HepG2 (cell line): ENCODE measurements around the gene P2RY11. TPM values are rescaled to one million over a fixed set of nuclear protein-coding genes. Genes with fewer than 3 reads are reported as not detected.
A peak's percentile ranks its signal among the peaks of the same experiment; 100 is the strongest.

Experiments
- AGO2 ChIP-seq: fragments of 200-400 bp; formaldehyde crosslinking; optimal IDR thresholded peaks from 2 replicates; pipeline ENCODE3; 2017; ENCODE audit warnings: mild to moderate bottlenecking, low read depth, low read length, moderate library complexity
- ASH2L ChIP-seq: fragments of 300-600, 200-600 bp; sonication (generic); IDR thresholded peaks from 2 replicates; pipeline ENCODE4 v1.7.0; 2017; ENCODE audit warnings: low read depth, mild to moderate bottlenecking, moderate library complexity, mixed read lengths, low read length; ENCODE audit not compliant: insufficient read length
- ERF ChIP-seq: IDR thresholded peaks from 2 replicates; pipeline ENCODE4 v1.6.1; 2018; ENCODE audit warnings: missing biosample characterization, missing genetic modification reagents
- FLYWCH1 ChIP-seq: sonication (generic); formaldehyde crosslinking; IDR thresholded peaks from 2 replicates; pipeline ENCODE4 v1.8.1; 2023; ENCODE audit warnings: mild to moderate bottlenecking, missing genetic modification reagents
- HNF4G ChIP-seq, 2 experiments: sonication (generic) in 1 of 2; formaldehyde crosslinking in 1 of 2; IDR thresholded peaks; 2 replicates each; pipeline versions ENCODE4 v1.4.0 to v1.6.1; 2011 to 2020; ENCODE audit warnings: borderline replicate concordance in 2 of 2, low read depth in 2 of 2, mild to moderate bottlenecking in 2 of 2, low read length in 1 of 2, missing genetic modification reagents in 1 of 2, moderate library complexity in 1 of 2
- HNRNPK ChIP-seq: fragments of 200-400 bp; formaldehyde crosslinking; IDR thresholded peaks from 2 replicates; pipeline ENCODE4 v1.6.1; 2018; ENCODE audit warnings: low read length, low read depth, moderate library complexity, mild to moderate bottlenecking; ENCODE audit not compliant: poor library complexity, severe bottlenecking
- KDM1A ChIP-seq: IDR thresholded peaks from 2 replicates; pipeline ENCODE4 v1.6.1; 2016; ENCODE audit warnings: missing compliant biosample characterization
- KDM2A ChIP-seq: sonication (generic); formaldehyde crosslinking; IDR thresholded peaks from 2 replicates; pipeline ENCODE4 v1.4.0; 2020; ENCODE audit warnings: low read depth, missing genetic modification reagents, borderline replicate concordance
- MXD4 ChIP-seq: IDR thresholded peaks from 2 replicates; pipeline ENCODE4 v1.6.1; 2016; ENCODE audit warnings: mild to moderate bottlenecking, missing biosample characterization, missing genetic modification reagents
- SALL2 ChIP-seq: sonication (generic); formaldehyde crosslinking; IDR thresholded peaks from 2 replicates; pipeline ENCODE4 v1.8.1; 2023; ENCODE audit warnings: mild to moderate bottlenecking, missing genetic modification reagents, inconsistent platforms
- SNAI1 ChIP-seq: sonication (generic); formaldehyde crosslinking; IDR thresholded peaks from 2 replicates; pipeline ENCODE4 v1.5.0; 2020; ENCODE audit warnings: mild to moderate bottlenecking, missing genetic modification reagents, borderline replicate concordance
- SP4 ChIP-seq: sonication (generic); formaldehyde crosslinking; IDR thresholded peaks from 2 replicates; pipeline ENCODE4 v1.8.1; 2023; ENCODE audit warnings: mild to moderate bottlenecking, missing genetic modification reagents
- XBP1 ChIP-seq: sonication (generic); formaldehyde crosslinking; IDR thresholded peaks from 2 replicates; pipeline ENCODE4 v1.5.0; 2020; ENCODE audit warnings: missing genetic modification reagents
- ZFP1 ChIP-seq: IDR thresholded peaks from 2 replicates; pipeline ENCODE4 v1.6.1; 2016
- ZNF337 ChIP-seq: sonication (generic); formaldehyde crosslinking; IDR thresholded peaks from 2 replicates; pipeline ENCODE4 v1.5.1; 2020; ENCODE audit warnings: missing genetic modification reagents, low read depth, mild to moderate bottlenecking, borderline replicate concordance
- ZNF556 ChIP-seq: sonication (generic); formaldehyde crosslinking; IDR thresholded peaks from 2 replicates; pipeline ENCODE4 v1.4.0; 2020; ENCODE audit warnings: mild to moderate bottlenecking, missing genetic modification reagents, borderline replicate concordance
- ZNF589 ChIP-seq: sonication (generic); formaldehyde crosslinking; conservative IDR thresholded peaks from 2 replicates; pipeline ENCODE4 v1.8.0; 2022; ENCODE audit warnings: mild to moderate bottlenecking, moderate library complexity, missing genetic modification reagents
- ZNF629 ChIP-seq: sonication (generic); formaldehyde crosslinking; conservative IDR thresholded peaks from 2 replicates; pipeline ENCODE4 v1.5.0; 2020; ENCODE audit warnings: missing genetic modification reagents
- ZNF709 ChIP-seq: sonication (generic); formaldehyde crosslinking; IDR thresholded peaks from 2 replicates; pipeline ENCODE4 v1.5.0; 2020; ENCODE audit warnings: mild to moderate bottlenecking, missing genetic modification reagents
- ZNF747 ChIP-seq: sonication (generic); formaldehyde crosslinking; IDR thresholded peaks from 2 replicates; pipeline ENCODE4 v1.8.1; 2023; ENCODE audit warnings: missing genetic modification reagents, mild to moderate bottlenecking, borderline replicate concordance
- ZNF777 ChIP-seq: sonication (generic); formaldehyde crosslinking; IDR thresholded peaks from 2 replicates; pipeline ENCODE4 v1.4.0; 2020; ENCODE audit warnings: missing genetic modification reagents
- ZSCAN22 ChIP-seq: sonication (generic); formaldehyde crosslinking; IDR thresholded peaks from 2 replicates; pipeline ENCODE4 v1.4.0; 2020; ENCODE audit warnings: mild to moderate bottlenecking, missing genetic modification reagents
- polyA plus RNA-seq, 8 experiments: library from polyadenylated mRNA; depleted of rRNA in 3 of 8; stranded (reverse) in 7 of 8; unstranded in 1 of 8; fragments of >200 nt; fragmentation: Illumina TruSeq in 4 of 8; extraction: Trizol in 4 of 8; gene quantifications; 2 replicates each; pipeline versions ENCODE4 v1.2.1 to v1.2.3, GENCODE V29; 2011 to 2016; ENCODE audit warnings: low read depth in 4 of 8, missing spikeins in 1 of 8, mixed read lengths in 1 of 8; ENCODE audit not compliant: insufficient read depth in 1 of 8
- total RNA-seq, 5 experiments: library from RNA; depleted of rRNA; stranded (reverse); fragments of >200 nt; fragmentation: Illumina TruSeq; extraction: Trizol; gene quantifications; 2 replicates each; pipeline ENCODE4 v1.2.3, GENCODE V29; 2016; ENCODE audit warnings: low read depth in 1 of 5
- TF ChIP-seq, protein P1 (sequence below): IDR thresholded peaks from 2 replicates; pipeline ENCODE4 v1.4.0; 2020; ENCODE audit warnings: mild to moderate bottlenecking, missing genetic modification reagents
- TF ChIP-seq, protein P2 (sequence below): IDR thresholded peaks from 2 replicates; pipeline ENCODE4 v1.6.1; 2016; ENCODE audit warnings: missing compliant biosample characterization, missing genetic modification reagents, borderline replicate concordance

P2RY11 gene
- total and polyA plus RNA-seq, 2 of the 13 experiments (the other 11 are each of a cell fraction or from before 2014, with no cell fraction given), result 4.0 to 7.8 TPM

DNA sequence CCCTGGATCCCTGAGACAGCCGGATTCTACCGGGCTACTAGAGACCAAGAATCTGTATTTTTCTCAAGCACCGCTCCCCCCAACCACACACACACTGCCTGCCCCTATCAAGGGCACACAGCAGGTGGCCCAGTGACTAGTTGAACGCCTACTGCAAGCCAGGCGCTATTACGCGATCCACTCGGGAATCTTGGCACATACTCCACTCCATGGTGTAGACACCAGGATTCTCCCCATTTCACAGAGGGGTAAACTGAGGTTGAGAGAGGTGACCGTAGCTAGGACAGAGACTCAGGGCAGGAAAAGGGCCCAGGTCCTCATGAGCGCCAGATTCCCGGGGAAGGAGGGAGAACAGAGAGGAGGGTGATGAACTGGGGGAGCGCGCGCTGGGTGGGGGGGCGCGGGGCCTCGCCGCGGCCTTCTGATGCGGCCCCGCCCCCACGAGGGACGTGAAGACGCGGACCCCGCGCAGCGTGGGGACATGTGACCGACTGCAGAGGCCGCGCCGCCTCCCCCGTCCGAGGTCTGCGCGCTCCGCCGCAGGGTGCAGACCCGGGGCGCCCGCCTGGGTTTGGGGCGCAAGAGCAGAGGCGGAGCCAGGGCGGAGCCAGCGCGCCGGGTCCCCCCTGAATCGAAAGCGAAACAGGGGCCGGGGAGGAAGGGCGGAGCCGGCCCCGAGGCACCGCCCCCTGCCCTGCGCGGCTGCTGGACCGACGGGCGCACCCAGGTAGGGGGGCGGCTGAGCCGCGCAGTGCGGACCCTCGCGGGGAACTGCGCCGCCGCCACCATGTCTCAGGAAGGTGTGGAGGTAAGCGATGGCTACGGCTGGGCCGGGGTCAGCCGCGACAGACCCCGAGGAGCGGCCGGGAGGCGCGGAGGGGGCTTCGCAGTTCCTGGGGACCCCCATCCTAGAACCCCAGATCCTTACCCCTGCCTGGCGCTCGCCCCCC is 25.6 kb upstream of the P2RY11 start, which contains the start of gene SHFL (continued):
- TF ChIP-seq ZNF747 (CRISPR knock-in tag), result peak; percentile 35; the same call in 1 of the 2 replicates
- peak; percentile 97 for TF ChIP-seq KDM1A (CRISPR knock-in tag)
- peak; percentile 77 for TF ChIP-seq SP4 (CRISPR knock-in tag)
- 0 out of 2 replicates have a peak, but pooled peaks have one; percentile 12 for TF ChIP-seq ZSCAN22
- no peak for TF ChIP-seq ZFP1 (CRISPR knock-in tag)
- no peak for TF ChIP-seq ERF (CRISPR knock-in tag)
- peak; percentile 80 for TF ChIP-seq ASH2L
- peak; percentile 68; the same call in 1 of the 2 replicates for TF ChIP-seq ZNF709 (CRISPR knock-in tag)
- TF ChIP-seq KDM2A (CRISPR knock-in tag), result peak; percentile 48
- TF ChIP-seq ZNF556 (CRISPR knock-in tag), result peak; percentile 53; the same call in 1 of the 2 replicates
- peak; percentile 99 for TF ChIP-seq ZNF629 (CRISPR knock-in tag)
- TF ChIP-seq AGO2, result peak; percentile 16
- TF ChIP-seq MXD4 (CRISPR knock-in tag), result peak; percentile 64; the same call in 1 of the 2 replicates
- TF ChIP-seq ZNF777 (CRISPR knock-in tag), result peak; percentile 87
- peak; percentile 34; the same call in 1 of the 2 replicates for TF ChIP-seq ZNF589 (CRISPR knock-in tag)
- peak; percentile 68 for TF ChIP-seq HNRNPK
- peak; percentile 56; the same call in 1 of the 2 replicates for TF ChIP-seq SNAI1 (CRISPR knock-in tag)
- TF ChIP-seq, protein P1, sequence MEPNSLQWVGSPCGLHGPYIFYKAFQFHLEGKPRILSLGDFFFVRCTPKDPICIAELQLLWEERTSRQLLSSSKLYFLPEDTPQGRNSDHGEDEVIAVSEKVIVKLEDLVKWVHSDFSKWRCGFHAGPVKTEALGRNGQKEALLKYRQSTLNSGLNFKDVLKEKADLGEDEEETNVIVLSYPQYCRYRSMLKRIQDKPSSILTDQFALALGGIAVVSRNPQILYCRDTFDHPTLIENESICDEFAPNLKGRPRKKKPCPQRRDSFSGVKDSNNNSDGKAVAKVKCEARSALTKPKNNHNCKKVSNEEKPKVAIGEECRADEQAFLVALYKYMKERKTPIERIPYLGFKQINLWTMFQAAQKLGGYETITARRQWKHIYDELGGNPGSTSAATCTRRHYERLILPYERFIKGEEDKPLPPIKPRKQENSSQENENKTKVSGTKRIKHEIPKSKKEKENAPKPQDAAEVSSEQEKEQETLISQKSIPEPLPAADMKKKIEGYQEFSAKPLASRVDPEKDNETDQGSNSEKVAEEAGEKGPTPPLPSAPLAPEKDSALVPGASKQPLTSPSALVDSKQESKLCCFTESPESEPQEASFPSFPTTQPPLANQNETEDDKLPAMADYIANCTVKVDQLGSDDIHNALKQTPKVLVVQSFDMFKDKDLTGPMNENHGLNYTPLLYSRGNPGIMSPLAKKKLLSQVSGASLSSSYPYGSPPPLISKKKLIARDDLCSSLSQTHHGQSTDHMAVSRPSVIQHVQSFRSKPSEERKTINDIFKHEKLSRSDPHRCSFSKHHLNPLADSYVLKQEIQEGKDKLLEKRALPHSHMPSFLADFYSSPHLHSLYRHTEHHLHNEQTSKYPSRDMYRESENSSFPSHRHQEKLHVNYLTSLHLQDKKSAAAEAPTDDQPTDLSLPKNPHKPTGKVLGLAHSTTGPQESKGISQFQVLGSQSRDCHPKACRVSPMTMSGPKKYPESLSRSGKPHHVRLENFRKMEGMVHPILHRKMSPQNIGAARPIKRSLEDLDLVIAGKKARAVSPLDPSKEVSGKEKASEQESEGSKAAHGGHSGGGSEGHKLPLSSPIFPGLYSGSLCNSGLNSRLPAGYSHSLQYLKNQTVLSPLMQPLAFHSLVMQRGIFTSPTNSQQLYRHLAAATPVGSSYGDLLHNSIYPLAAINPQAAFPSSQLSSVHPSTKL, result no peak
- TF ChIP-seq ZNF337, result 0 out of 2 replicates have a peak, but pooled peaks have one; percentile 55
- TF ChIP-seq SALL2, result peak; percentile 62; the same call in 1 of the 2 replicates
- TF ChIP-seq FLYWCH1 (CRISPR knock-in tag), result no peak
- TF ChIP-seq XBP1 (CRISPR knock-in tag), result no peak
- TF ChIP-seq HNF4G (IDR thresholded peaks at IDR 0.05; ENCODE audit: borderline replicate concordance, low read depth, low read length), result no peak
- TF ChIP-seq HNF4G (CRISPR knock-in tag; IDR thresholded peaks at IDR 0.05; ENCODE audit: borderline replicate concordance, low read depth), result 0 out of 2 replicates have a peak, but pooled peaks have one; percentile 50
- TF ChIP-seq, protein P2, sequence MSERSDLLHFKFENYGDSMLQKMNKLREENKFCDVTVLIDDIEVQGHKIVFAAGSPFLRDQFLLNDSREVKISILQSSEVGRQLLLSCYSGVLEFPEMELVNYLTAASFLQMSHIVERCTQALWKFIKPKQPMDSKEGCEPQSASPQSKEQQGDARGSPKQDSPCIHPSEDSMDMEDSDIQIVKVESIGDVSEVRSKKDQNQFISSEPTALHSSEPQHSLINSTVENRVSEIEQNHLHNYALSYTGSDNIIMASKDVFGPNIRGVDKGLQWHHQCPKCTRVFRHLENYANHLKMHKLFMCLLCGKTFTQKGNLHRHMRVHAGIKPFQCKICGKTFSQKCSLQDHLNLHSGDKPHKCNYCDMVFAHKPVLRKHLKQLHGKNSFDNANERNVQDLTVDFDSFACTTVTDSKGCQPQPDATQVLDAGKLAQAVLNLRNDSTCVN, result 0 out of 2 replicates have a peak, but pooled peaks have one; percentile 24
